K562 (cell line): ENCODE measurements around the gene THSD8. TPM values are rescaled to one million over a fixed set of nuclear protein-coding genes. Genes with fewer than 3 reads are reported as not detected.

Experiments
- BDP1 ChIP-seq: IDR thresholded peaks from 3 replicates; pipeline ENCODE4 v1.6.1; 2011; ENCODE audit not compliant: insufficient read length, insufficient read depth
- BRF1 ChIP-seq: IDR thresholded peaks from 3 replicates; pipeline ENCODE4 v1.6.1; 2011; ENCODE audit warnings: borderline replicate concordance, mild to moderate bottlenecking; ENCODE audit not compliant: insufficient read length; ENCODE audit errors: extremely low read depth
- CREM ChIP-seq: IDR thresholded peaks from 2 replicates; pipeline ENCODE4 v1.6.1; 2014; ENCODE audit warnings: antibody characterized with exemption, low read depth
- EHMT2 ChIP-seq: fragments of 450-650 bp; IDR thresholded peaks from 2 replicates; pipeline ENCODE4 v1.6.1; 2018; ENCODE audit warnings: antibody characterized with exemption
- ETV5 ChIP-seq: sonication (generic); formaldehyde crosslinking; IDR thresholded peaks from 2 replicates; pipeline ENCODE4 v1.4.0; 2020; ENCODE audit warnings: low read depth, mild to moderate bottlenecking, missing genetic modification reagents
- FOXA1 ChIP-seq: fragments of 450-650 bp; IDR thresholded peaks from 2 replicates; pipeline ENCODE4 v1.6.1; 2016; ENCODE audit warnings: mild to moderate bottlenecking, borderline replicate concordance
- FOXP1 ChIP-seq: sonication (generic); formaldehyde crosslinking; IDR thresholded peaks from 2 replicates; pipeline ENCODE4 v1.8.0; 2022; ENCODE audit warnings: mild to moderate bottlenecking, missing genetic modification reagents
- LEF1 ChIP-seq: fragments of 450-650 bp; IDR thresholded peaks from 2 replicates; pipeline ENCODE4 v1.6.1; 2016; ENCODE audit warnings: mild to moderate bottlenecking
- MBD2 ChIP-seq: sonication (generic); IDR thresholded peaks from 2 replicates; pipeline ENCODE4 v1.6.1; 2016; ENCODE audit warnings: low read depth, borderline replicate concordance
- MYNN ChIP-seq, 2 experiments: sonication (generic); formaldehyde crosslinking in 1 of 2; IDR thresholded peaks; 2 replicates each; pipeline versions ENCODE4 v1.5.0 to v1.6.1; 2016 to 2020; ENCODE audit warnings: antibody characterized with exemption in 1 of 2, missing genetic modification reagents in 1 of 2
- PRPF4 ChIP-seq: fragments of 200-400 bp; formaldehyde crosslinking; IDR thresholded peaks from one replicate; pipeline ENCODE4 v1.6.1; 2017; ENCODE audit warnings: low read length, low read depth, mild to moderate bottlenecking; ENCODE audit not compliant: insufficient read depth, poor library complexity, severe bottlenecking
- THRA ChIP-seq: fragments of 450-650 bp; IDR thresholded peaks from 2 replicates; pipeline ENCODE4 v1.6.1; 2017; ENCODE audit warnings: mild to moderate bottlenecking, moderate library complexity
- YY1 ChIP-seq, 3 experiments: IDR thresholded peaks; 2 replicates each; pipeline ENCODE4 v1.6.1; 2011; ENCODE audit warnings: low read length in 2 of 3, mild to moderate bottlenecking in 2 of 3, moderate library complexity in 2 of 3, borderline replicate concordance in 1 of 3, control low read depth in 1 of 3, low read depth in 1 of 3; ENCODE audit not compliant: insufficient read depth in 3 of 3, insufficient replicate concordance in 2 of 3, control insufficient read depth in 1 of 3, insufficient read length in 1 of 3; ENCODE audit errors: extremely low read depth in 1 of 3
- ZFX ChIP-seq: sonication (generic); formaldehyde crosslinking; IDR thresholded peaks from 2 replicates; pipeline ENCODE4 v1.8.0; 2022; ENCODE audit warnings: mild to moderate bottlenecking, missing genetic modification reagents, moderate library complexity
- ZNF780A ChIP-seq: fragments of 250-450 bp; sonication (Bioruptor Pico); IDR thresholded peaks from 2 replicates; pipeline ENCODE4 v1.5.0; 2021; ENCODE audit warnings: mild to moderate bottlenecking
- polyA plus RNA-seq, 8 experiments: library from polyadenylated mRNA; depleted of rRNA in 4 of 8; stranded (reverse) in 5 of 8; unstranded in 3 of 8; fragments of >200 nt; fragmentation: Nextera tagmentation in 2 of 8; fragmentation: Illumina TruSeq in 1 of 8; extraction: Ambion mirVana in 2 of 8; extraction: Trizol in 1 of 8; gene quantifications; 2 replicates each; pipeline versions ENCODE4 v1.2.1 to v1.2.3, GENCODE V29; 2011 to 2014; ENCODE audit warnings: inconsistent platforms in 1 of 8, missing spikeins in 1 of 8
- total RNA-seq, 7 experiments: library from RNA; depleted of rRNA in 6 of 7; stranded (reverse); fragments of >200 nt in 6 of 7; fragmentation: Illumina TruSeq in 2 of 7; extraction: Trizol in 2 of 7; gene quantifications; 2 replicates each; pipeline versions ENCODE4 v1.2.1 to v1.2.3, GENCODE V29; 2011 to 2021; ENCODE audit warnings: low replicate concordance in 1 of 7
- TF ChIP-seq, protein P1 (sequence below): fragments of 250-450 bp; sonication (Bioruptor Pico); IDR thresholded peaks from 2 replicates; pipeline ENCODE4 v1.4.0; 2020; ENCODE audit warnings: mild to moderate bottlenecking, moderate library complexity
- TF ChIP-seq, protein P2 (sequence below): fragments of 450-650 bp; formaldehyde crosslinking; IDR thresholded peaks from 2 replicates; pipeline ENCODE4 v1.4.0; 2020; ENCODE audit warnings: mild to moderate bottlenecking, mixed read lengths
- TF ChIP-seq, protein P3 (sequence below): fragments of 200-800 bp; sonication (Bioruptor generic); IDR thresholded peaks from 2 replicates; pipeline ENCODE4 v1.6.1; 2017; ENCODE audit warnings: missing genetic modification characterization, missing compliant biosample characterization
- TF ChIP-seq, protein P4 (sequence below): fragments of 250-450 bp; sonication (Bioruptor Pico); IDR thresholded peaks from 2 replicates; pipeline ENCODE4 v1.8.0; 2022; ENCODE audit warnings: moderate library complexity, mild to moderate bottlenecking, inconsistent platforms
- TF ChIP-seq, protein P5 (sequence below): sonication (generic); formaldehyde crosslinking; IDR thresholded peaks from 2 replicates; pipeline ENCODE4 v1.5.0; 2020; ENCODE audit warnings: missing genetic modification reagents

THSD8 gene
- total and polyA plus RNA-seq, 9 of the 15 experiments (the other 6 are each of a cell fraction or from before 2014, with no cell fraction given) = 8.4 to 42.4 (median 19.9) TPM; not detected in 2

DNA sequence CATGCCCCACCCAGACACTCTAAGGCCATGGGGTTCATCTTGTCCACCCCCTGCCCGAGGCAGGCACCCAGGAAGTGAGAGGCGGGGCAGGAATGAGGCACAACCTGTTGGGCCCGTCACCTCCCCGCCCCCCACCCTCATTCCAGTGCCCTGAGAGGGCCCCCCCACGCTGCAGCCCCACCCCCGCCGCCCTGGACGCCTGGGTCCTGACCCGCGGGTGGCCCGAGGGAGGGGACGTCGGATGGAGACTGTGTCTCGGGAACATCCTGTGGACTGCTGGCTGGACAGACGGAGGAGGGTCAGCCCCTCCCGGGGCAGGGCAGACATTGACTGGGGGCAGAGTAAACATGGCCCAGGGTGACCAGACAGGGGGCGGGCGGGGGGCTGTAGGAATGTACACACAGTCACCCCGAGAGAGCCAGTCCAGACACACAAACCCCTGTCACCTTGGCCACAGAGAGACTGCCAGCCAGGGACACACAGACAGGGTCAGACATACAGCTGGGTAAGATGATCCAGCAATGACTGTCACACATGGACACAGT is 17.9 kb upstream of the THSD8 start (continued):
- TF ChIP-seq, protein P1, sequence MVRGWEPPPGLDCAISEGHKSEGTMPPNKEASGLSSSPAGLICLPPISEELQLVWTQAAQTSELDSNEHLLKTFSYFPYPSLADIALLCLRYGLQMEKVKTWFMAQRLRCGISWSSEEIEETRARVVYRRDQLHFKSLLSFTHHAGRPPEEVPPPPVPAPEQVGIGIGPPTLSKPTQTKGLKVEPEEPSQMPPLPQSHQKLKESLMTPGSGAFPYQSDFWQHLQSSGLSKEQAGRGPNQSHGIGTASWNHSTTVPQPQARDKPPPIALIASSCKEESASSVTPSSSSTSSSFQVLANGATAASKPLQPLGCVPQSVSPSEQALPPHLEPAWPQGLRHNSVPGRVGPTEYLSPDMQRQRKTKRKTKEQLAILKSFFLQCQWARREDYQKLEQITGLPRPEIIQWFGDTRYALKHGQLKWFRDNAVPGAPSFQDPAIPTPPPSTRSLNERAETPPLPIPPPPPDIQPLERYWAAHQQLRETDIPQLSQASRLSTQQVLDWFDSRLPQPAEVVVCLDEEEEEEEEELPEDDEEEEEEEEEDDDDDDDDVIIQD (CRISPR knock-in tag) = no peak
- TF ChIP-seq, protein P2, sequence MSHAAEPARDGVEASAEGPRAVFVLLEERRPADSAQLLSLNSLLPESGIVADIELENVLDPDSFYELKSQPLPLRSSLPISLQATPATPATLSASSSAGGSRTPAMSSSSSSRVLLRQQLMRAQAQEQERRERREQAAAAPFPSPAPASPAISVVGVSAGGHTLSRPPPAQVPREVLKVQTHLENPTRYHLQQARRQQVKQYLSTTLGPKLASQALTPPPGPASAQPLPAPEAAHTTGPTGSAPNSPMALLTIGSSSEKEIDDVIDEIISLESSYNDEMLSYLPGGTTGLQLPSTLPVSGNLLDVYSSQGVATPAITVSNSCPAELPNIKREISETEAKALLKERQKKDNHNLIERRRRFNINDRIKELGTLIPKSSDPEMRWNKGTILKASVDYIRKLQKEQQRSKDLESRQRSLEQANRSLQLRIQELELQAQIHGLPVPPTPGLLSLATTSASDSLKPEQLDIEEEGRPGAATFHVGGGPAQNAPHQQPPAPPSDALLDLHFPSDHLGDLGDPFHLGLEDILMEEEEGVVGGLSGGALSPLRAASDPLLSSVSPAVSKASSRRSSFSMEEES (CRISPR knock-in tag) = no peak
- no peak for TF ChIP-seq FOXA1
- no peak for TF ChIP-seq PRPF4
- no peak for TF ChIP-seq YY1 (IDR thresholded peaks at IDR 0.05; ENCODE audit: borderline replicate concordance in 1 of 3, control insufficient read depth in 1 of 3, extremely low read depth in 1 of 3, insufficient read depth in 3 of 3, insufficient read length in 1 of 3, insufficient replicate concordance in 2 of 3, low read depth in 1 of 3, low read length in 2 of 3)
- TF ChIP-seq, protein P3, sequence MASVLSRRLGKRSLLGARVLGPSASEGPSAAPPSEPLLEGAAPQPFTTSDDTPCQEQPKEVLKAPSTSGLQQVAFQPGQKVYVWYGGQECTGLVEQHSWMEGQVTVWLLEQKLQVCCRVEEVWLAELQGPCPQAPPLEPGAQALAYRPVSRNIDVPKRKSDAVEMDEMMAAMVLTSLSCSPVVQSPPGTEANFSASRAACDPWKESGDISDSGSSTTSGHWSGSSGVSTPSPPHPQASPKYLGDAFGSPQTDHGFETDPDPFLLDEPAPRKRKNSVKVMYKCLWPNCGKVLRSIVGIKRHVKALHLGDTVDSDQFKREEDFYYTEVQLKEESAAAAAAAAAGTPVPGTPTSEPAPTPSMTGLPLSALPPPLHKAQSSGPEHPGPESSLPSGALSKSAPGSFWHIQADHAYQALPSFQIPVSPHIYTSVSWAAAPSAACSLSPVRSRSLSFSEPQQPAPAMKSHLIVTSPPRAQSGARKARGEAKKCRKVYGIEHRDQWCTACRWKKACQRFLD = no peak; the same call in 1 of the 2 replicates
- TF ChIP-seq THRA = no peak
- no peak for TF ChIP-seq BRF1
- TF ChIP-seq MYNN (IDR thresholded peaks at IDR 0.05) = 0 out of 2 replicates have a peak, but pooled peaks have one; percentile 25
- TF ChIP-seq MYNN (CRISPR knock-in tag; IDR thresholded peaks at IDR 0.05) = no peak
- no peak for TF ChIP-seq FOXP1 (CRISPR knock-in tag)
- no peak for TF ChIP-seq ETV5 (CRISPR knock-in tag)
- TF ChIP-seq ZNF780A (CRISPR knock-in tag) = no peak
- TF ChIP-seq LEF1 = no peak
- TF ChIP-seq, protein P4, sequence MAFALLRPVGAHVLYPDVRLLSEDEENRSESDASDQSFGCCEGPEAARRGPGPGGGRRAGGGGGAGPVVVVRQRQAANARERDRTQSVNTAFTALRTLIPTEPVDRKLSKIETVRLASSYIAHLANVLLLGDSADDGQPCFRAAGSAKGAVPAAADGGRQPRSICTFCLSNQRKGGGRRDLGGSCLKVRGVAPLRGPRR (CRISPR knock-in tag) = no peak
- TF ChIP-seq EHMT2 = no peak
- TF ChIP-seq, protein P5, sequence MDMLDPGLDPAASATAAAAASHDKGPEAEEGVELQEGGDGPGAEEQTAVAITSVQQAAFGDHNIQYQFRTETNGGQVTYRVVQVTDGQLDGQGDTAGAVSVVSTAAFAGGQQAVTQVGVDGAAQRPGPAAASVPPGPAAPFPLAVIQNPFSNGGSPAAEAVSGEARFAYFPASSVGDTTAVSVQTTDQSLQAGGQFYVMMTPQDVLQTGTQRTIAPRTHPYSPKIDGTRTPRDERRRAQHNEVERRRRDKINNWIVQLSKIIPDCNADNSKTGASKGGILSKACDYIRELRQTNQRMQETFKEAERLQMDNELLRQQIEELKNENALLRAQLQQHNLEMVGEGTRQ (CRISPR knock-in tag) = no peak
- TF ChIP-seq MBD2 = no peak
- TF ChIP-seq ZFX = peak; percentile 40; the same call in 1 of the 2 replicates
- no peak for TF ChIP-seq BDP1
- no peak for TF ChIP-seq CREM
